Measurements from ENCODE around the gene CREB5. TPM values are rescaled to one million over a fixed set of nuclear protein-coding genes. Genes with fewer than 3 reads are reported as not detected.

Gene CREB5
- total RNA-seq, 5 donors from 2014 or later (not counting 1 experiment from before 2014, with no cell fraction given): 0.03 to 0.58 (median 0.23) TPM

DNA sequence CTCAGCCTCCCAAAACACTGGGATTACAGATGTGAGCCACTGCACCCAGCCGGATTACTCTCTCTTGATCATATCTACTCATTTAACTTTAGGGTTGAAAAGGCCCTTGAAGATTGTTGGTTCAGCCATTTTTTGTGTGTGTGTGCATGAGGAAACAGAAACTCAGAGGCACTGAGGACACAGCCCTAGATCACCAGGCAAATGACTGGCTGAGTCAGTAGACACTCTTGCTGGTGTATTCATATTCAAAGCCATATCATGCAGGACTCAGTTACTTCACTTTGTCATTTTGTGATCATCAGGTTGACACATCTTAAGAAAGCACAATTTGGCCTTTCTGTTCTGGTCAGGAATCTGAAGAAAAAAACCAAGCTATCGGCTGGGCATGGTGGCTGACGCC is 292.4 kb downstream of the CREB5 start:
- no peak overlapping the region for H3K27ac ChIP-seq (ENCODE audit: low read length)
- H3K36me3 ChIP-seq (ENCODE audit: control insufficient read depth in 2 of 2, extremely low read depth in 1 of 2, insufficient read depth in 1 of 2, low read length in 1 of 2): no peaks in the 10 kb centered on the region
- WGBS (ENCODE audit: insufficient coverage): 80% methylated on average over 1 of the region's 3 CpGs
- CTCF ChIA-PET: interaction anchor here in 1 of 2 donors (0.6 kb wide), 1 partner anchor 427 kb away, joined by 6 read pairs; no protein-coding TSS in a partner anchor
- Mint-ChIP-seq H3K27ac (no peak overlapping the region), H3K36me3 (no peaks in the 10 kb centered on the region), H3K27me3 (peaks cover 6 to 15% of the 10 kb centered on the region in 2 donors), H3K4me3 (no peak overlapping the region), H3K9me3 (no peaks in the 10 kb centered on the region), H3K4me1 (no peaks in the 10 kb centered on the region)
- no peaks in the 10 kb centered on the region for H3K9me3 ChIP-seq
- no peaks in the 10 kb centered on the region for H3K4me1 ChIP-seq (ENCODE audit: control insufficient read depth in 1 of 2, extremely low read depth in 1 of 2, insufficient read depth in 2 of 2, low read length in 2 of 2)
- H3K27me3 ChIP-seq (replicated peaks in 1 of 2; ENCODE audit: control insufficient read depth in 2 of 2, extremely low read depth in 1 of 2, insufficient read depth in 2 of 2, low read length in 1 of 2): no peaks in the 10 kb centered on the region
- POLR2A ChIA-PET: no interaction called here
- no peak overlapping the region for H3K4me3 ChIP-seq (ENCODE audit: control insufficient read depth in 1 of 2, extremely low read depth in 1 of 2, low read length in 1 of 2)
- ATAC-seq (replicated peaks in 1 of 4) (no peak), DNase-seq (no peak)

- CTCF ChIA-PET: interaction anchor here in 1 of 2 donors (0.6 kb wide), 2 partner anchors 17 to 428 kb away, joined by 5 to 6 read pairs; no protein-coding TSS in a partner anchor
- Histone ChIP-seq H3K36me3 (ENCODE audit: control insufficient read depth in 2 of 2, extremely low read depth in 1 of 2, insufficient read depth in 1 of 2, low read length in 1 of 2) (no peaks in the 10 kb centered on the region), H3K9me3 (no peaks in the 10 kb centered on the region), H3K27ac (ENCODE audit: low read length) (no peak overlapping the region), H3K4me1 (ENCODE audit: control insufficient read depth in 1 of 2, extremely low read depth in 1 of 2, insufficient read depth in 2 of 2, low read length in 2 of 2) (no peaks in the 10 kb centered on the region), H3K4me3 (ENCODE audit: control insufficient read depth in 1 of 2, extremely low read depth in 1 of 2, low read length in 1 of 2) (no peak overlapping the region), H3K27me3 (replicated peaks in 1 of 2; ENCODE audit: control insufficient read depth in 2 of 2, extremely low read depth in 1 of 2, insufficient read depth in 2 of 2, low read length in 1 of 2) (no peaks in the 10 kb centered on the region)
- POLR2A ChIA-PET: no interaction called here
- no peak for DNase-seq
- WGBS (ENCODE audit: insufficient coverage): no CpG with 5 or more reads among the region's 2 CpGs
- H3K4me1 Mint-ChIP-seq: no peaks in the 10 kb centered on the region
- H3K4me3 Mint-ChIP-seq: no peak overlapping the region
- H3K27ac Mint-ChIP-seq: no peak overlapping the region
- no peak for ATAC-seq (replicated peaks in 1 of 4)
- H3K9me3 Mint-ChIP-seq: no peaks in the 10 kb centered on the region
- peaks cover 6 to 15% of the 10 kb centered on the region in 2 donors for H3K27me3 Mint-ChIP-seq
- no peaks in the 10 kb centered on the region for H3K36me3 Mint-ChIP-seq
Measured at GRCh38 chr7:28705350-28705749, 293.0 kb downstream of the CREB5 start.

DNA sequence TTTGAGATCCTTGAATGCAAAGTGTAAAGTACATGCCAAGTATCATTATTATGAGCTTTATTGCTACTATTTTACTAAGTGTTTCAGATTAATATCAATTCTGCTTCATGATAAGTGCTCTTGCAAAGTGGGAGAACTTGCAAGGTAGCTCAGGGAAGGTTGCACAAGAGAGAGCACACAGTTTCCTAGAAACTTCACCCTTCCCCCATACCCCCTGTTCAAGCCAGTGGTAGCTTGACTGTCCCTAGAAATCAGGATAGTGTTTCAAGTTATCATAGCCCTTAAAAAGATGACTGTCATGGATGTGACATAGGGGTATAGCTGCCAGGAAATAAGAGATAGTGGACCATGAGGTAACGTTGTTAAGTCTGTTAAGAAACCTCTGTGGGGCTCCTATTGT is 294.3 kb downstream of the CREB5 start:
- Mint-ChIP-seq H3K27ac (no peak overlapping the region), H3K36me3 (no peaks in the 10 kb centered on the region), H3K4me3 (no peak overlapping the region), H3K27me3 (peaks cover 7 to 15% of the 10 kb centered on the region in 2 donors), H3K4me1 (no peaks in the 10 kb centered on the region), H3K9me3 (peaks cover 0 to 3% (median 0%) of the 10 kb centered on the region in 3 donors)
- H3K4me1 ChIP-seq (ENCODE audit: control insufficient read depth in 1 of 2, extremely low read depth in 1 of 2, insufficient read depth in 2 of 2, low read length in 2 of 2): no peaks in the 10 kb centered on the region
- ATAC-seq (replicated peaks in 1 of 4) (no peak), DNase-seq (no peak)
- no peak overlapping the region for H3K4me3 ChIP-seq (ENCODE audit: control insufficient read depth in 1 of 2, extremely low read depth in 1 of 2, low read length in 1 of 2)
- WGBS (ENCODE audit: insufficient coverage): no CpG with 5 or more reads among the region's 1 CpG
- H3K9me3 ChIP-seq: no peaks in the 10 kb centered on the region
- CTCF ChIA-PET: no interaction called here
- no peaks in the 10 kb centered on the region for H3K36me3 ChIP-seq (ENCODE audit: control insufficient read depth in 2 of 2, extremely low read depth in 1 of 2, insufficient read depth in 1 of 2, low read length in 1 of 2)
- no peaks in the 10 kb centered on the region for H3K27me3 ChIP-seq (replicated peaks in 1 of 2; ENCODE audit: control insufficient read depth in 2 of 2, extremely low read depth in 1 of 2, insufficient read depth in 2 of 2, low read length in 1 of 2)
- H3K27ac ChIP-seq (ENCODE audit: low read length): no peak overlapping the region
- POLR2A ChIA-PET: no interaction called here

DNA sequence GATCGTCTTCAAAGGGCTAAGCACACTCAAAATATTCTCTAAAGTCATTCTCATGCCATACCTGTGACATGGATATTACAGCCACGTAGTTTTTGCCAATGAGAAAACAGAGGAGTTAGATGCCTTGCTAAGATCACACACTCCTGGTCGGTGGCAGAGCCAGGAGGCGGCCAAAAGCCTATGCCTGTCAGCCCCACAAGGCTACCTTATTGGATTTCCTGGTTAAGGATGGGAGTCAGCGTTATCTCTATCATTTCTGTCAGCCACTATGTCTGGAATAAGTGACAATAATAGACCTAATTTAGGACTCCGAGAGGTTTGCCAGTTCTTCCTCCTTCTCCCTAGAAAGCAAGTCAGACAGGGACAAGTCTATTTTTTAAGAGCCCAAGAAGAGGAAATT is 295.0 kb downstream of the CREB5 start:
- DNase-seq: no peak
- ATAC-seq (replicated peaks in 1 of 4): no peak
- WGBS (ENCODE audit: insufficient coverage): no CpG with 5 or more reads among the region's 6 CpGs
- H3K9me3 ChIP-seq: no peaks in the 10 kb centered on the region
- ChIA-PET CTCF (no interaction called here), POLR2A (no interaction called here)
- H3K36me3 ChIP-seq (ENCODE audit: control insufficient read depth in 2 of 2, extremely low read depth in 1 of 2, insufficient read depth in 1 of 2, low read length in 1 of 2): no peaks in the 10 kb centered on the region
- H3K4me3 ChIP-seq (ENCODE audit: control insufficient read depth in 1 of 2, extremely low read depth in 1 of 2, low read length in 1 of 2): no peak overlapping the region
- no peak overlapping the region for H3K4me3 Mint-ChIP-seq
- no peaks in the 10 kb centered on the region for H3K27me3 ChIP-seq (replicated peaks in 1 of 2; ENCODE audit: control insufficient read depth in 2 of 2, extremely low read depth in 1 of 2, insufficient read depth in 2 of 2, low read length in 1 of 2)
- H3K27ac Mint-ChIP-seq: no peak overlapping the region
- peaks cover 7 to 15% of the 10 kb centered on the region in 2 donors for H3K27me3 Mint-ChIP-seq
- H3K27ac ChIP-seq (ENCODE audit: low read length): no peak overlapping the region
- no peaks in the 10 kb centered on the region for H3K36me3 Mint-ChIP-seq
- H3K9me3 Mint-ChIP-seq: peaks cover 0 to 3% (median 0%) of the 10 kb centered on the region in 3 donors
- no peaks in the 10 kb centered on the region for H3K4me1 ChIP-seq (ENCODE audit: control insufficient read depth in 1 of 2, extremely low read depth in 1 of 2, insufficient read depth in 2 of 2, low read length in 2 of 2)
- H3K4me1 Mint-ChIP-seq: no peaks in the 10 kb centered on the region

- 73% methylated on average over 8 of the region's 15 CpGs for WGBS (ENCODE audit: insufficient coverage)
- no peaks in the 10 kb centered on the region for H3K36me3 ChIP-seq (ENCODE audit: control insufficient read depth in 2 of 2, extremely low read depth in 1 of 2, insufficient read depth in 1 of 2, low read length in 1 of 2)
- H3K9me3 ChIP-seq: no peaks in the 10 kb centered on the region
- no peak overlapping the region for H3K27ac Mint-ChIP-seq
- DNase-seq: no peak
- no peak overlapping the region for H3K27ac ChIP-seq (ENCODE audit: low read length)
- ChIA-PET POLR2A (no interaction called here), CTCF (no interaction called here)
- no peaks in the 10 kb centered on the region for H3K4me1 ChIP-seq (ENCODE audit: control insufficient read depth in 1 of 2, extremely low read depth in 1 of 2, insufficient read depth in 2 of 2, low read length in 2 of 2)
- peaks cover 7 to 15% of the 10 kb centered on the region in 2 donors for H3K27me3 Mint-ChIP-seq
- H3K27me3 ChIP-seq (replicated peaks in 1 of 2; ENCODE audit: control insufficient read depth in 2 of 2, extremely low read depth in 1 of 2, insufficient read depth in 2 of 2, low read length in 1 of 2): no peaks in the 10 kb centered on the region
- no peaks in the 10 kb centered on the region for H3K36me3 Mint-ChIP-seq
- no peak overlapping the region for H3K4me3 ChIP-seq (ENCODE audit: control insufficient read depth in 1 of 2, extremely low read depth in 1 of 2, low read length in 1 of 2)
- H3K4me3 Mint-ChIP-seq: no peak overlapping the region
- H3K4me1 Mint-ChIP-seq: no peaks in the 10 kb centered on the region
- peaks cover 0 to 3% (median 0%) of the 10 kb centered on the region in 3 donors for H3K9me3 Mint-ChIP-seq
- no peak for ATAC-seq (replicated peaks in 1 of 4)
Measured at GRCh38 chr7:28708033-28708951, 296.0 kb downstream of the CREB5 start.

- ATAC-seq (replicated peaks in 1 of 4) (no peak), DNase-seq (no peak)
- no peaks in the 10 kb centered on the region for H3K4me1 ChIP-seq (ENCODE audit: control insufficient read depth in 1 of 2, extremely low read depth in 1 of 2, insufficient read depth in 2 of 2, low read length in 2 of 2)
- 86% methylated on average over 5 of the region's 6 CpGs for WGBS (ENCODE audit: insufficient coverage)
- no peak overlapping the region for H3K4me3 ChIP-seq (ENCODE audit: control insufficient read depth in 1 of 2, extremely low read depth in 1 of 2, low read length in 1 of 2)
- no peaks in the 10 kb centered on the region for H3K27me3 ChIP-seq (replicated peaks in 1 of 2; ENCODE audit: control insufficient read depth in 2 of 2, extremely low read depth in 1 of 2, insufficient read depth in 2 of 2, low read length in 1 of 2)
- no peak overlapping the region for H3K27ac ChIP-seq (ENCODE audit: low read length)
- peaks cover 0 to 3% (median 0%) of the 10 kb centered on the region in 3 donors for H3K9me3 Mint-ChIP-seq
- H3K27me3 Mint-ChIP-seq: peaks cover 7 to 15% of the 10 kb centered on the region in 2 donors
- no peaks in the 10 kb centered on the region for H3K36me3 Mint-ChIP-seq
- H3K27ac Mint-ChIP-seq: no peak overlapping the region
- H3K9me3 ChIP-seq: no peaks in the 10 kb centered on the region
- ChIA-PET CTCF (no interaction called here), POLR2A (no interaction called here)
- H3K4me1 Mint-ChIP-seq: no peaks in the 10 kb centered on the region
- H3K4me3 Mint-ChIP-seq: no peak overlapping the region
- no peaks in the 10 kb centered on the region for H3K36me3 ChIP-seq (ENCODE audit: control insufficient read depth in 2 of 2, extremely low read depth in 1 of 2, insufficient read depth in 1 of 2, low read length in 1 of 2)
Measured at GRCh38 chr7:28709748-28710147, 297.4 kb downstream of the CREB5 start.

Data from T-cell (primary cell).